ENCODE data around the gene MAP3K6. TPM values are rescaled to one million over a fixed set of nuclear protein-coding genes. Genes with fewer than 3 reads are reported as not detected.

The MAP3K6 gene
- total and polyA plus RNA-seq, 2 of the 13 experiments (the other 11 are each of a cell fraction or from before 2014, with no cell fraction given): 2.7 to 3.2 TPM

DNA sequence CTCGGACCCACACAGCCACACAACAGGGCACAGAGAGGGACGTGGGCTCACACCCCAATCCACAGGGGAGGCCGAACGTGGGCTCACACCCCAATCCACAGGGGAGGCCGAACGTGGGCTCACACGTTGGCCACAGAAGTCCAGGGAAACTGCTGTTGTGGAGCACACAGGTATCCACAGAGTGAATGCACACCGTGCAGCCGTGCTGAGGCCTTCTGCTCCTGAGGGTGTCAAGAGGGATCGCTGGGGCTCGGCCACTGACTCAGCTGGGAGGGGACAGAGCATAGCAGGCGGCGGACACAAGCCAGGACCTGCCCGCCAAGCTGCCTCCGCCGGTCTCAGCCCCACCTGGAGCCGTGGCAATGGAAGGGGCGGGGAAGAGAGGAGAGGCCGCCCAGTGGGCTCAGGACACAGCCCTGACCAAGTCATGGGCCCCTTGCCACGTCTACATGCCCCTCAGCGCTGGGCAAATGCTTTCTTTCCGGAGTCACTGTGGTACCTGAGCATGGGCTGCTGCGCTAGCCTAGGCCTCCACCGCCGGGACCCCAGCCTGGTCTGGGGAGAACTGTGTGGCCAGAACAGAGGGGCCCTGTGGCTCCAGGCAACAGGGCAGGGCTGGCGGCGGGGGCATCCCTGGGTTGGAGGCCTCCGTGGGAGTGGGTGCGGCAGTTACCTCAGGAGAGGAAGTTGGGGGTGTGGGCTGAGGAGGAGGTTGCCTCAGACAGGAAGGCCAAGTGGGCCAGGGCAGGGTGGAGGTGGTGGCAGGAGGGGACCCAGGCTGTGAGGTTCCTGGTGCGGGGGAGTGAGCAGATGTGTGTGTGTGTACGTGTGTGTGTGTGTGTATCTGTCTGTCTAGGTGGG lies 23.8 kb downstream of the MAP3K6 start (continued):
- TF ChIP-seq, protein P1, sequence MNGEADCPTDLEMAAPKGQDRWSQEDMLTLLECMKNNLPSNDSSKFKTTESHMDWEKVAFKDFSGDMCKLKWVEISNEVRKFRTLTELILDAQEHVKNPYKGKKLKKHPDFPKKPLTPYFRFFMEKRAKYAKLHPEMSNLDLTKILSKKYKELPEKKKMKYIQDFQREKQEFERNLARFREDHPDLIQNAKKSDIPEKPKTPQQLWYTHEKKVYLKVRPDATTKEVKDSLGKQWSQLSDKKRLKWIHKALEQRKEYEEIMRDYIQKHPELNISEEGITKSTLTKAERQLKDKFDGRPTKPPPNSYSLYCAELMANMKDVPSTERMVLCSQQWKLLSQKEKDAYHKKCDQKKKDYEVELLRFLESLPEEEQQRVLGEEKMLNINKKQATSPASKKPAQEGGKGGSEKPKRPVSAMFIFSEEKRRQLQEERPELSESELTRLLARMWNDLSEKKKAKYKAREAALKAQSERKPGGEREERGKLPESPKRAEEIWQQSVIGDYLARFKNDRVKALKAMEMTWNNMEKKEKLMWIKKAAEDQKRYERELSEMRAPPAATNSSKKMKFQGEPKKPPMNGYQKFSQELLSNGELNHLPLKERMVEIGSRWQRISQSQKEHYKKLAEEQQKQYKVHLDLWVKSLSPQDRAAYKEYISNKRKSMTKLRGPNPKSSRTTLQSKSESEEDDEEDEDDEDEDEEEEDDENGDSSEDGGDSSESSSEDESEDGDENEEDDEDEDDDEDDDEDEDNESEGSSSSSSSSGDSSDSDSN (CRISPR knock-in tag; IDR thresholded peaks at IDR 0.05): peak; percentile 81
- peak; percentile 68; the same call in 1 of the 2 replicates for TF ChIP-seq SNAPC2 (CRISPR knock-in tag; IDR thresholded peaks at IDR 0.05)
- TF ChIP-seq, protein P2, sequence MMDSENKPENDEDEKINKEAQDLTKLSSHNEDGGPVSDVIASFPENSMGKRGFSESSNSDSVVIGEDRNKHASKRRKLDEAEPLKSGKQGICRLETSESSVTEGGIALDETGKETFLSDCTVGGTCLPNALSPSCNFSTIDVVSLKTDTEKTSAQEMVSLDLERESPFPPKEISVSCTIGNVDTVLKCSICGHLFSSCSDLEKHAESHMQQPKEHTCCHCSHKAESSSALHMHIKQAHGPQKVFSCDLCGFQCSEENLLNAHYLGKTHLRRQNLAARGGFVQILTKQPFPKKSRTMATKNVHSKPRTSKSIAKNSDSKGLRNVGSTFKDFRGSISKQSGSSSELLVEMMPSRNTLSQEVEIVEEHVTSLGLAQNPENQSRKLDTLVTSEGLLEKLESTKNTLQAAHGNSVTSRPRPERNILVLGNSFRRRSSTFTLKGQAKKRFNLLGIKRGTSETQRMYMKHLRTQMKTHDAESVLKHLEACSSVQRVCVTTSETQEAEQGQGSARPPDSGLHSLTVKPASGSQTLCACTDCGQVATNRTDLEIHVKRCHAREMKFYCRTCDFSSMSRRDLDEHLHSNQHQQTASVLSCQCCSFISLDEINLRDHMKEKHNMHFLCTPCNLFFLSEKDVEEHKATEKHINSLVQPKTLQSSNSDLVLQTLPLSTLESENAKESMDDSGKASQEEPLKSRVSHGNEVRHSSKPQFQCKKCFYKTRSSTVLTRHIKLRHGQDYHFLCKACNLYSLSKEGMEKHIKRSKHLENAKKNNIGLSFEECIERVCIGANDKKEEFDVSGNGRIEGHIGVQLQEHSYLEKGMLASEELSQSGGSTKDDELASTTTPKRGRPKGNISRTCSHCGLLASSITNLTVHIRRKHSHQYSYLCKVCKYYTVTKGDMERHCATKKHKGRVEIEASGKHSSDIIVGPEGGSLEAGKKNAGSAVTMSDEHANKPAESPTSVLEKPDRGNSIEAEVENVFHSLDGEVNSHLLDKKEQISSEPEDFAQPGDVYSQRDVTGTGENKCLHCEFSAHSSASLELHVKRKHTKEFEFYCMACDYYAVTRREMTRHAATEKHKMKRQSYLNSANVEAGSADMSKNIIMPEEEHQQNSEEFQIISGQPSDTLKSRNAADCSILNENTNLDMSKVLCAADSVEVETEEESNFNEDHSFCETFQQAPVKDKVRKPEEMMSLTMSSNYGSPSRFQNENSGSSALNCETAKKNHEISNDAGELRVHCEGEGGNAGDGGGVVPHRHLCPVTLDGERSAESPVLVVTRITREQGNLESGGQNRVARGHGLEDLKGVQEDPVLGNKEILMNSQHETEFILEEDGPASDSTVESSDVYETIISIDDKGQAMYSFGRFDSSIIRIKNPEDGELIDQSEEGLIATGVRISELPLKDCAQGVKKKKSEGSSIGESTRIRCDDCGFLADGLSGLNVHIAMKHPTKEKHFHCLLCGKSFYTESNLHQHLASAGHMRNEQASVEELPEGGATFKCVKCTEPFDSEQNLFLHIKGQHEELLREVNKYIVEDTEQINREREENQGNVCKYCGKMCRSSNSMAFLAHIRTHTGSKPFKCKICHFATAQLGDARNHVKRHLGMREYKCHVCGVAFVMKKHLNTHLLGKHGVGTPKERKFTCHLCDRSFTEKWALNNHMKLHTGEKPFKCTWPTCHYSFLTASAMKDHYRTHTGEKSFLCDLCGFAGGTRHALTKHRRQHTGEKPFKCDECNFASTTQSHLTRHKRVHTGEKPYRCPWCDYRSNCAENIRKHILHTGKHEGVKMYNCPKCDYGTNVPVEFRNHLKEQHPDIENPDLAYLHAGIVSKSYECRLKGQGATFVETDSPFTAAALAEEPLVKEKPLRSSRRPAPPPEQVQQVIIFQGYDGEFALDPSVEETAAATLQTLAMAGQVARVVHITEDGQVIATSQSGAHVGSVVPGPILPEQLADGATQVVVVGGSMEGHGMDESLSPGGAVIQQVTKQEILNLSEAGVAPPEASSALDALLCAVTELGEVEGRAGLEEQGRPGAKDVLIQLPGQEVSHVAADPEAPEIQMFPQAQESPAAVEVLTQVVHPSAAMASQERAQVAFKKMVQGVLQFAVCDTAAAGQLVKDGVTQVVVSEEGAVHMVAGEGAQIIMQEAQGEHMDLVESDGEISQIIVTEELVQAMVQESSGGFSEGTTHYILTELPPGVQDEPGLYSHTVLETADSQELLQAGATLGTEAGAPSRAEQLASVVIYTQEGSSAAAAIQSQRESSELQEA (CRISPR knock-in tag; IDR thresholded peaks at IDR 0.05; ENCODE audit: not compliant biosample characterization): no peak
- TF ChIP-seq ZNF124 (CRISPR knock-in tag; IDR thresholded peaks at IDR 0.05): peak; percentile 69; the same call in 1 of the 2 replicates
- TF ChIP-seq NFKB2 (CRISPR knock-in tag; IDR thresholded peaks at IDR 0.05; ENCODE audit: borderline replicate concordance): peak; percentile 29; the same call in 1 of the 2 replicates
- peak; percentile 77; the same call in 1 of the 2 replicates for TF ChIP-seq ZNF510 (CRISPR knock-in tag; IDR thresholded peaks at IDR 0.05; ENCODE audit: low read depth)
- TF ChIP-seq HES4 (CRISPR knock-in tag; IDR thresholded peaks at IDR 0.05; ENCODE audit: borderline replicate concordance): peak; percentile 78; the same call in 1 of the 2 replicates
- no peak; the same call in 1 of the 2 replicates for TF ChIP-seq PITX1 (CRISPR knock-in tag; IDR thresholded peaks at IDR 0.05)
- TF ChIP-seq ZNF143 (CRISPR knock-in tag; IDR thresholded peaks at IDR 0.05): no peak
- TF ChIP-seq ZNF547 (CRISPR knock-in tag; IDR thresholded peaks at IDR 0.05): peak; percentile 59; the same call in 1 of the 2 replicates
- 0 out of 2 replicates have a peak, but pooled peaks have one; percentile 19 for TF ChIP-seq KAT7 (CRISPR knock-in tag; IDR thresholded peaks at IDR 0.05; ENCODE audit: borderline replicate concordance)
- no peak for TF ChIP-seq ZNF703 (CRISPR knock-in tag; IDR thresholded peaks at IDR 0.05; ENCODE audit: borderline replicate concordance)
- peak; percentile 75; the same call in 1 of the 2 replicates for TF ChIP-seq ZNF564 (CRISPR knock-in tag; IDR thresholded peaks at IDR 0.05)
- 0 out of 2 replicates have a peak, but pooled peaks have one; percentile 55 for TF ChIP-seq TP53 (CRISPR knock-in tag; conservative IDR thresholded peaks at IDR 0.05)
- TF ChIP-seq HOXD1 (CRISPR knock-in tag; IDR thresholded peaks at IDR 0.05): 0 out of 2 replicates have a peak, but pooled peaks have one; percentile 24
- TF ChIP-seq ZNF772 (CRISPR knock-in tag; IDR thresholded peaks at IDR 0.05): peak; percentile 47
